Neural crest cell (in vitro differentiated cells): Measurements from ENCODE around the gene BTG3. TPM values are rescaled to one million over a fixed set of nuclear protein-coding genes. Genes with fewer than 3 reads are reported as not detected.

Experiments used
- DNase-seq: peaks from one replicate; pipeline ENCODE4 v3.0.0; 2021; ENCODE audit warnings: low read depth, mixed read lengths, low spot score
- H3K27ac Mint-ChIP-seq: one replicate; pipeline ENCODE4 v1.8.0; 2021; ENCODE audit warnings: mild to moderate bottlenecking, mixed read lengths; ENCODE audit not compliant: unreplicated experiment
- H3K27me3 Mint-ChIP-seq: 2 replicates; pipeline ENCODE4 v1.8.0; 2021; ENCODE audit warnings: low read depth, mild to moderate bottlenecking, mixed read lengths
- H3K36me3 Mint-ChIP-seq: 2 replicates; pipeline ENCODE4 v1.8.0; 2021; ENCODE audit warnings: low read depth, mild to moderate bottlenecking, mixed read lengths
- H3K4me1 Mint-ChIP-seq: 2 replicates; pipeline ENCODE4 v1.8.0; 2021; ENCODE audit warnings: mixed read lengths
- H3K4me3 Mint-ChIP-seq: one replicate; pipeline ENCODE4 v1.8.0; 2021; ENCODE audit warnings: mild to moderate bottlenecking, mixed read lengths
- H3K9me3 Mint-ChIP-seq: 2 replicates; pipeline ENCODE4 v1.8.0; 2021; ENCODE audit warnings: mixed read lengths
- CTCF ChIP-seq: fragments of 200-600 bp; sonication (generic); conservative IDR thresholded peaks from 2 replicates; pipeline ENCODE4 v1.5.0; 2021; ENCODE audit warnings: antibody characterized with exemption, mild to moderate bottlenecking
- total RNA-seq: library from RNA; stranded (reverse); gene quantifications from 2 replicates; pipeline ENCODE4 v1.2.1, GENCODE V29; 2021

BTG3 gene
- total RNA-seq, 1 donor from 2014 or later = 39.4 TPM

- H3K27me3 Mint-ChIP-seq = no peaks in the 10 kb centered on the region
- H3K36me3 Mint-ChIP-seq = no peaks in the 10 kb centered on the region
- H3K4me1 Mint-ChIP-seq = peaks cover 7% of the 10 kb centered on the region
- TF ChIP-seq CTCF = no peak
- no peak overlapping the region for H3K27ac Mint-ChIP-seq
- peaks cover 8% of the 10 kb centered on the region for H3K9me3 Mint-ChIP-seq
- no peak overlapping the region for H3K4me3 Mint-ChIP-seq
- DNase-seq = no peak
Observed at GRCh38 chr21:17650292-17650691, 37.6 kb upstream of the BTG3 start.

- peaks cover 8% of the 10 kb centered on the region for H3K9me3 Mint-ChIP-seq
- no peak overlapping the region for H3K4me3 Mint-ChIP-seq
- TF ChIP-seq CTCF = no peak
- no peak overlapping the region for H3K27ac Mint-ChIP-seq
- no peaks in the 10 kb centered on the region for H3K36me3 Mint-ChIP-seq
- H3K27me3 Mint-ChIP-seq = no peaks in the 10 kb centered on the region
- DNase-seq = no peak
- peaks cover 7% of the 10 kb centered on the region for H3K4me1 Mint-ChIP-seq
Observed at GRCh38 chr21:17646790-17647189, 34.1 kb upstream of the BTG3 start.

- TF ChIP-seq CTCF = no peak
- Mint-ChIP-seq H3K27ac (no peak overlapping the region), H3K27me3 (no peaks in the 10 kb centered on the region), H3K4me3 (no peak overlapping the region), H3K4me1 (no peaks in the 10 kb centered on the region), H3K36me3 (no peaks in the 10 kb centered on the region), H3K9me3 (peaks cover 8% of the 10 kb centered on the region)
- no peak for DNase-seq
Observed at GRCh38 chr21:17644186-17644585, 31.5 kb upstream of the BTG3 start.

- Mint-ChIP-seq H3K9me3 (no peaks in the 10 kb centered on the region), H3K4me1 (no peaks in the 10 kb centered on the region), H3K27ac (no peak overlapping the region), H3K36me3 (peaks cover 2% of the 10 kb centered on the region), H3K27me3 (no peaks in the 10 kb centered on the region), H3K4me3 (no peak overlapping the region)
- no peak for DNase-seq
- no peak for TF ChIP-seq CTCF
Observed at GRCh38 chr21:17640821-17641220, 28.1 kb upstream of the BTG3 start.

GRCh38 chr21:17636711-17637110 lies 24.0 kb upstream of the BTG3 start:
- Mint-ChIP-seq H3K27me3 (no peaks in the 10 kb centered on the region), H3K4me1 (no peaks in the 10 kb centered on the region), H3K9me3 (no peaks in the 10 kb centered on the region), H3K27ac (no peak overlapping the region), H3K4me3 (no peak overlapping the region), H3K36me3 (peaks cover 2% of the 10 kb centered on the region)
- TF ChIP-seq CTCF = no peak
- no peak for DNase-seq

- TF ChIP-seq CTCF = no peak
- Mint-ChIP-seq H3K4me3 (no peak overlapping the region), H3K27me3 (no peaks in the 10 kb centered on the region), H3K9me3 (no peaks in the 10 kb centered on the region), H3K4me1 (no peaks in the 10 kb centered on the region), H3K36me3 (no peaks in the 10 kb centered on the region), H3K27ac (no peak overlapping the region)
- no peak for DNase-seq
Observed at GRCh38 chr21:17631195-17631594, 18.5 kb upstream of the BTG3 start.
